ENCODE results near the gene CST8.
"Not testable (repeated sequence)": the region's sequence is repeated elsewhere in the genome, so short reads cannot be mapped to it uniquely, and the experiment has no call there.

Gene CST8

GRCh38 chr20:23459461-23460150 is 31.3 kb upstream of the CST8 start:
- H3K4me3 ChIP-seq (ENCODE audit: low read depth, low read length): no peak overlapping the region
- H3K27ac ChIP-seq: no peak overlapping the region
- in situ Hi-C loops (cut with HindIII; ENCODE audit: low pct_ligation_motif_present, low sequenced_read_pairs): no loop called here
- no peak for TF ChIP-seq CTCF (IDR thresholded peaks at IDR 0.05; ENCODE audit: low read depth, low read length, missing control alignments)
- DNase-seq: no peak
- no peaks in the 10 kb centered on the region for H3K27me3 ChIP-seq (replicated peaks)
- H3K36me3 ChIP-seq (replicated peaks): no peaks in the 10 kb centered on the region

GRCh38 chr20:23461180-23461579 is 29.7 kb upstream of the CST8 start:
- H3K36me3 ChIP-seq (replicated peaks): no peaks in the 10 kb centered on the region
- no peak overlapping the region for H3K4me3 ChIP-seq (ENCODE audit: low read depth, low read length)
- TF ChIP-seq CTCF (IDR thresholded peaks at IDR 0.05; ENCODE audit: low read depth, low read length, missing control alignments): no peak
- no peaks in the 10 kb centered on the region for H3K27me3 ChIP-seq (replicated peaks)
- in situ Hi-C loops (cut with HindIII; ENCODE audit: low pct_ligation_motif_present, low sequenced_read_pairs): no loop called here
- DNase-seq: no peak
- no peak overlapping the region for H3K27ac ChIP-seq

DNA sequence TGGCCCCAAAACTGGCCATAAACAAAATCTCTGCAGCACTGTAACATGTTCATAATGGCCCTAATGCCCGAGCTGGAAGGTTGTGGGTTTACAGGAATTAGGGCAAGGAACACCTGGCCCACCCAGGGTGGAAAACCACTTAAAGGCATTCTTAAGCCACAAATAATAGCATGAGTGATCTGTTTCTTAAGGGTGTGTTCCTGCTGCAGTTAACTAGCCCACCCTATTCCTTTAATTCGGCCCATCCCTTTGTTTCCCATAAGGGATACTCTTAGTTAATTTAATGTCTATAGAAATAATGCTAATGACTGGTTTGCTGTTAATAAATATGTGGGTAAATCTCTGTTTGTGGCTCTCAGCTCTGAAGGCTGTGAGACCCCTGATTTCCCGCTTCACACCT is 24.0 kb upstream of the CST8 start:
- H3K36me3 ChIP-seq (replicated peaks); H3K4me3 ChIP-seq (ENCODE audit: low read depth, low read length); in situ Hi-C loops (cut with HindIII; ENCODE audit: low pct_ligation_motif_present, low sequenced_read_pairs); H3K27me3 ChIP-seq (replicated peaks); H3K27ac ChIP-seq; DNase-seq: not testable (repeated sequence)

- H3K27ac ChIP-seq; H3K4me3 ChIP-seq (ENCODE audit: low read depth, low read length); in situ Hi-C loops (cut with HindIII; ENCODE audit: low pct_ligation_motif_present, low sequenced_read_pairs); H3K36me3 ChIP-seq (replicated peaks); DNase-seq; H3K27me3 ChIP-seq (replicated peaks): not testable (repeated sequence)
Observed at GRCh38 chr20:23472306-23472705, 18.6 kb upstream of the CST8 start.

DNA sequence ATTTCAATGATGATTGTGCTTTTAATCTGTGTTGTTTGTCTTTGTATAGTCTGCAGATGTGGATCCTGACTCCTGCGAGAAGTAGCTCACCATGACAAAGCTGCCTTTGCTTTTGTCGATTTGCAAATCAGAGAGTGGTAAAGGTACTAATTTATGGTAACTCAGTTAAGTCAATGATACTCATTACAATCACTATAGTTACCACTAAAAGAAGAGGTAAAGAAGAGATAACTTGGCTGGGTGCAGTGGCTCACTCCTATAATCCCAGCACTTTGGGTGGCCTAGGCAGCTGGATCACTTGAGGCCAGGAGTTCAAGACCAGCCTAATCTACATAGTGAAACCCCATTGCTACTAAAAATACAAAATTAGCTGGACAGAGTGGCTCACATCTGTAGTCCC is 17.6 kb upstream of the CST8 start:
- H3K4me3 ChIP-seq (ENCODE audit: low read depth, low read length); H3K27ac ChIP-seq; H3K36me3 ChIP-seq (replicated peaks); H3K27me3 ChIP-seq (replicated peaks); DNase-seq; in situ Hi-C loops (cut with HindIII; ENCODE audit: low pct_ligation_motif_present, low sequenced_read_pairs): not testable (repeated sequence)

DNA sequence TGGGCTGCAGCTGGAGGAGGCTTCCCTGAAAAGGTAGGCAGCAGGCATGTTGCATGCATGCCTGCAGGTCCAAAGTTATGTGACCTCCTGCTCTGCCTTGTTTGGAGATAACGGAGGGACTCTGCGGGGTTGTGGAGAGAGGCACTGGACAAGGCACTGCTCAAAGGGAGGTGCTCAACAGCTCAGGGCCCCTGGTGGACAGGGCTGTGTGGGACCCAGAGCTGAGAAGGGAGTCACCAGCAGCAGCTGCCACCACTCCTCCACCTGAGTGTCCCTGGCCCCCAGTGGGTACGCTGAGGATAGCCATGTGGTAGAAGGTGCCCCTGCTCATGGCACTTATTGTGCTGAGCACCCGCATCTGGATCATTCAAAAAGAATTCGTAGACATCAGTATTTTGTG is 15.5 kb upstream of the CST8 start:
- Histone ChIP-seq H3K27ac (no peak overlapping the region), H3K27me3 (replicated peaks) (no peaks in the 10 kb centered on the region), H3K4me3 (ENCODE audit: low read depth, low read length) (no peak overlapping the region), H3K36me3 (replicated peaks) (no peaks in the 10 kb centered on the region)
- TF ChIP-seq CTCF (IDR thresholded peaks at IDR 0.05; ENCODE audit: low read depth, low read length, missing control alignments): no peak
- DNase-seq: no peak
- in situ Hi-C loops (cut with HindIII; ENCODE audit: low pct_ligation_motif_present, low sequenced_read_pairs): no loop called here

DNA sequence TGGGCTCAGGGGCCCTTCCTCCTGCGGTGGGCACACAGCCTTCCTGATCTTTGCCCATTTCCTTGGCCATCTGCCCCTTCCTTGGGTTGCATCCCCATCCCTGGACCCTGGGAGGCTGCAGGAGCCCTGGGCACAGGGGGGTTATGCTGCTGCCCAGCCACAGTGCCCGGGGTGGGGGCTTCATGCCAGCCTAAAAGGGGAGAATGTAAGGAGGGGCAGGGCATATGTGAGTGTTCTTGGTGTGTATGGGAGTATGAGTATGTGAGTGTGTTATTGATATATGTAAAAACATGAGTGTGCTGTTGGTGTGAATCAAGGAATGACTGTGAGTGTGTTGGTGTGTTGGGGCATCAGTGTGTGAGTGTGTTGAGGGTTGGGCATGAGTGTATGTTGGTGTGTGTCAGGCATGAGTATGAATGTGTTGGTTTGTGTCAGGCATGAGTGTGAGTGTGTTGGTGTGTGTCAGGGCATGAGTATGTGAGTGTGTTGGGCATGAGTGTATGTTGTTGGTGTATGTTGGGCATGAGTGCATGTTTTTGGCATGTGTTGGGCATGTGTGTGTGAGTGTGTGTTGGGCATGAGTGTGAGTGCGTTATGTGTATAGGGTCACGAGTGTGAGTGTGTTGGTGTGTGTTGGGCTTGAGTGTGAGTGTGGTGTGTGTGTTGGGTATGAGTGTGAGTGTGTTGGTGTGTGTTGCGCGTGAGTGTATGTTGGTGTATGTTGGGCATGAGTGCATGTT is 14.7 kb upstream of the CST8 start:
- Histone ChIP-seq H3K36me3 (replicated peaks) (no peaks in the 10 kb centered on the region), H3K27ac (no peak overlapping the region), H3K27me3 (replicated peaks) (no peaks in the 10 kb centered on the region), H3K4me3 (ENCODE audit: low read depth, low read length) (no peak overlapping the region)
- DNase-seq: no peak
- no peak for TF ChIP-seq CTCF (IDR thresholded peaks at IDR 0.05; ENCODE audit: low read depth, low read length, missing control alignments)
- in situ Hi-C loops (cut with HindIII; ENCODE audit: low pct_ligation_motif_present, low sequenced_read_pairs): no loop called here

Measured in brain microvascular endothelial cell (primary cell).